B cell (primary cell): ENCODE measurements around the gene DGKZ. TPM values are rescaled to one million over a fixed set of nuclear protein-coding genes. Genes with fewer than 3 reads are reported as not detected.

ENCODE experiments used
- ATAC-seq: fragments of 200-7000 bp; cut with Tn5 transposase; one replicate; pipeline ENCODE4 v1.10.0; 2021; ENCODE audit warnings: low read depth, mild to moderate bottlenecking, moderate number of reproducible peaks, moderate library complexity
- CTCF ChIA-PET: fragments of 350-600 bp; sonication (Branson Sonifier 250); formaldehyde crosslinking; loops from one replicate; lab custom pipeline; 2021; ENCODE audit warnings: antibody characterized with exemption, inconsistent platforms; lab: Charles Lee
- POLR2A ChIA-PET: fragments of 350-600 bp; sonication (Branson Sonifier 250); formaldehyde crosslinking; loops from one replicate; lab custom pipeline; 2021; ENCODE audit warnings: antibody characterized with exemption; lab: Charles Lee
- DNase-seq: peaks from one replicate; pipeline ENCODE4 v3.0.0; 2013
- H2AFZ ChIP-seq: 2 replicates; pipeline ENCODE4 v1.6.1; 2012; ENCODE audit warnings: mild to moderate bottlenecking, low read depth, low read length; ENCODE audit not compliant: insufficient read depth, poor library complexity, severe bottlenecking
- H3K27ac ChIP-seq, 2 donors: 1 replicate in 1 of 2; 2 replicates in 1 of 2; pipeline ENCODE4 v1.5.1; 2012 to 2013; ENCODE audit warnings: low read length in 2 of 2, mild to moderate bottlenecking in 2 of 2, moderate library complexity in 1 of 2
- H3K27me3 ChIP-seq, 4 experiments: fragments of 200-600 bp in 1 of 4; sonication (generic) in 1 of 4; replicated peaks in 1 of 4; 1 replicate in 2 of 4; 2 replicates in 2 of 4; pipeline versions ENCODE4 v1.6.1 to v1.7.0; 2013 to 2016; ENCODE audit warnings: low read length in 3 of 4, mild to moderate bottlenecking in 2 of 4, mixed read lengths in 1 of 4, moderate library complexity in 1 of 4; ENCODE audit not compliant: insufficient read depth in 4 of 4, control insufficient read depth in 3 of 4; ENCODE audit errors: control extremely low read depth in 1 of 4
- H3K36me3 ChIP-seq, 2 experiments: replicated peaks in 1 of 2; 1 replicate in 1 of 2; 2 replicates in 1 of 2; pipeline versions ENCODE4 v1.6.1 to v1.7.1; 2013; ENCODE audit warnings: low read length in 1 of 2; ENCODE audit not compliant: insufficient read depth in 2 of 2, control insufficient read depth in 1 of 2; ENCODE audit errors: control extremely low read depth in 1 of 2, extremely low read depth in 1 of 2
- H3K4me1 ChIP-seq, 2 donors: fragments of 200-600 bp in 1 of 2; sonication (generic) in 1 of 2; 1 replicate in 1 of 2; 2 replicates in 1 of 2; pipeline versions ENCODE4 v1.5.1 to v1.6.1; 2013 to 2017; ENCODE audit warnings: low read length in 2 of 2; ENCODE audit not compliant: control insufficient read depth in 2 of 2, insufficient read depth in 2 of 2
- H3K4me2 ChIP-seq: replicated peaks from 2 replicates; pipeline ENCODE3; 2012; ENCODE audit warnings: mild to moderate bottlenecking, low read depth, low read length; ENCODE audit not compliant: poor library complexity, severe bottlenecking
- H3K4me3 ChIP-seq, 5 experiments: fragments of 200-600 bp in 1 of 5; sonication (generic) in 1 of 5; 1 replicate in 3 of 5; 2 replicates in 2 of 5; pipeline versions ENCODE4 v1.5.1 to v1.7.0; 2011 to 2016; ENCODE audit warnings: low read length in 4 of 5, mild to moderate bottlenecking in 4 of 5, low read depth in 2 of 5, control low read depth in 1 of 5, moderate library complexity in 1 of 5; ENCODE audit not compliant: insufficient read depth in 1 of 5; ENCODE audit errors: control extremely low read depth in 1 of 5, extremely low read depth in 1 of 5
- H3K79me2 ChIP-seq: fragments of 200-600 bp; sonication (generic); one replicate; pipeline ENCODE4 v1.6.0; 2016; ENCODE audit warnings: low read length; ENCODE audit not compliant: control insufficient read depth, insufficient read depth
- H3K9ac ChIP-seq: fragments of 200-600 bp; sonication (generic); 2 replicates; pipeline ENCODE4 v1.6.1; 2017; ENCODE audit warnings: mild to moderate bottlenecking, low read length, moderate library complexity
- H3K9me3 ChIP-seq, 3 donors: one replicate each; pipeline versions ENCODE4 v1.6.1 to v1.7.1; 2013; ENCODE audit warnings: low read length in 2 of 3; ENCODE audit not compliant: control insufficient read depth in 2 of 3, insufficient read depth in 1 of 3; ENCODE audit errors: control extremely low read depth in 1 of 3
- H4K20me1 ChIP-seq: 2 replicates; pipeline ENCODE4 v1.6.0; 2012; ENCODE audit warnings: mild to moderate bottlenecking, low read length; ENCODE audit not compliant: insufficient read depth, control insufficient read depth, poor library complexity, severe bottlenecking
- H3K27ac Mint-ChIP-seq: one replicate; pipeline ENCODE4 v1.8.0; 2021; ENCODE audit warnings: mixed read lengths
- H3K27me3 Mint-ChIP-seq: one replicate; pipeline ENCODE4 v1.8.0; 2021; ENCODE audit warnings: mixed read lengths
- H3K4me1 Mint-ChIP-seq: one replicate; pipeline ENCODE4 v1.8.0; 2021; ENCODE audit warnings: mixed read lengths
- H3K4me3 Mint-ChIP-seq: one replicate; pipeline ENCODE4 v1.8.0; 2021; ENCODE audit warnings: mixed read lengths
- H3K9me3 Mint-ChIP-seq: one replicate; pipeline ENCODE4 v1.8.0; 2022; ENCODE audit warnings: mixed read lengths; ENCODE audit not compliant: insufficient read depth
- EZH2 ChIP-seq: IDR thresholded peaks from 2 replicates; pipeline ENCODE4 v1.6.1; 2012; ENCODE audit warnings: borderline replicate concordance, low read depth, mild to moderate bottlenecking, moderate library complexity, low read length; ENCODE audit not compliant: insufficient read depth, poor library complexity, severe bottlenecking
- WGBS: methylation state at CpG from one replicate; pipeline ENCODE4 v1.1.5; 2013; ENCODE audit warnings: missing lambda C conversion rate; ENCODE audit not compliant: insufficient coverage; 5-methylcytosine and 5-hydroxymethylcytosine counted together
- intact Hi-C: fragments of 100-400 bp; cut with micrococcal nuclease; formaldehyde crosslinking; loops from one replicate; pipeline ENCODE4 v1.10.0; 2022
- polyA plus RNA-seq: library from polyadenylated mRNA; depleted of rRNA; stranded (reverse); fragments of >200 nt; gene quantifications from 2 replicates; pipeline ENCODE4 v1.2.3, GENCODE V29; 2012
- total RNA-seq, 2 donors: library from RNA; stranded (reverse); fragments of 120-200 nt in 1 of 2; gene quantifications; 1 replicate in 1 of 2; 2 replicates in 1 of 2; pipeline versions ENCODE4 v1.2.3 to v1.2.4, GENCODE V29; 2013 to 2022
- TF ChIP-seq, protein P1 (sequence below): fragments of 200-600 bp; IDR thresholded peaks from one replicate; pipeline ENCODE4 v1.8.0; 2022; ENCODE audit warnings: antibody characterized with exemption, mild to moderate bottlenecking

DGKZ gene
- total and polyA plus RNA-seq, 2 donors (not counting 1 experiment from before 2014, with no cell fraction given), result 56.6 to 79.5 TPM

DNA sequence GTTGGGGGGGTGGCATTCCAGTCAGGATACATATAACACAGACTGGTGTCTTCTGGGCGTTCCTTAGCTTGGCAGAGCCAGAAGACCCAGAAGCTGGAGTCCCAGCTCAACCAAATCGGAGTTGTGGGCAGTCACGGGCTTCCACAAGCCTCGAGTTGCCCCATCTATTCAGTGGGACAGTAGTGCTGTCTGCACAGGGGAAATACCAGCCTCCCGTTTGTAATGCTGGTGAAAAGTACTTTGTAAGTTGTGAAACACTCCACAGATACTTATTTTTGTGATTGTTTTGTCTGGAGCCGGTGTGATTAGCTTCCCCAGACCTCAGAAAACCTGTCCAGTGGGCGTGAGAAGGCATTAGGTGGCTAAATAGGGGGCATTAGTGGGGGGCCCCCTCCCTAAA is 13.6 kb downstream of the DGKZ start:
- Histone ChIP-seq H3K4me3 (peak overlapping the region in 4 of 5 experiments; percentile 9 to 58 (median 42)), H4K20me1 (peaks cover 69% of the 10 kb centered on the region), H3K79me2 (peaks cover 64% of the 10 kb centered on the region), H3K4me2 (peak overlapping the region; percentile 90), H2AFZ (peak overlapping the region; percentile 75), H3K4me1 (peaks cover 19 to 26% of the 10 kb centered on the region in 2 donors), H3K36me3 (no peaks in the 10 kb centered on the region), H3K27ac (peak overlapping the region in 1 of 2 donors; percentile 61), H3K27me3 (no peaks in the 10 kb centered on the region), H3K9ac (peak overlapping the region; percentile 62), H3K9me3 (no peaks in the 10 kb centered on the region)
- Mint-ChIP-seq H3K4me1 (peaks cover 23% of the 10 kb centered on the region), H3K4me3 (peak overlapping the region; percentile 84), H3K27me3 (no peaks in the 10 kb centered on the region), H3K27ac (peak overlapping the region; percentile 46), H3K9me3 (no peaks in the 10 kb centered on the region)
- DNase-seq (no peak), ATAC-seq (no peak)
- ChIA-PET CTCF (interaction anchor here (0.7 to 1.5 kb wide), 4 partner anchors 8 to 28 kb away, joined by 3 to 8 read pairs (median 6); partner anchors contain the start of gene DGKZ), POLR2A (no interaction called here)
- WGBS, result 49% methylated on average over 4 of the region's 7 CpGs
- intact Hi-C loops, result no loop called here
- TF ChIP-seq, protein P1, sequence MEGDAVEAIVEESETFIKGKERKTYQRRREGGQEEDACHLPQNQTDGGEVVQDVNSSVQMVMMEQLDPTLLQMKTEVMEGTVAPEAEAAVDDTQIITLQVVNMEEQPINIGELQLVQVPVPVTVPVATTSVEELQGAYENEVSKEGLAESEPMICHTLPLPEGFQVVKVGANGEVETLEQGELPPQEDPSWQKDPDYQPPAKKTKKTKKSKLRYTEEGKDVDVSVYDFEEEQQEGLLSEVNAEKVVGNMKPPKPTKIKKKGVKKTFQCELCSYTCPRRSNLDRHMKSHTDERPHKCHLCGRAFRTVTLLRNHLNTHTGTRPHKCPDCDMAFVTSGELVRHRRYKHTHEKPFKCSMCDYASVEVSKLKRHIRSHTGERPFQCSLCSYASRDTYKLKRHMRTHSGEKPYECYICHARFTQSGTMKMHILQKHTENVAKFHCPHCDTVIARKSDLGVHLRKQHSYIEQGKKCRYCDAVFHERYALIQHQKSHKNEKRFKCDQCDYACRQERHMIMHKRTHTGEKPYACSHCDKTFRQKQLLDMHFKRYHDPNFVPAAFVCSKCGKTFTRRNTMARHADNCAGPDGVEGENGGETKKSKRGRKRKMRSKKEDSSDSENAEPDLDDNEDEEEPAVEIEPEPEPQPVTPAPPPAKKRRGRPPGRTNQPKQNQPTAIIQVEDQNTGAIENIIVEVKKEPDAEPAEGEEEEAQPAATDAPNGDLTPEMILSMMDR, result no peak
- no peak for TF ChIP-seq EZH2

DNA sequence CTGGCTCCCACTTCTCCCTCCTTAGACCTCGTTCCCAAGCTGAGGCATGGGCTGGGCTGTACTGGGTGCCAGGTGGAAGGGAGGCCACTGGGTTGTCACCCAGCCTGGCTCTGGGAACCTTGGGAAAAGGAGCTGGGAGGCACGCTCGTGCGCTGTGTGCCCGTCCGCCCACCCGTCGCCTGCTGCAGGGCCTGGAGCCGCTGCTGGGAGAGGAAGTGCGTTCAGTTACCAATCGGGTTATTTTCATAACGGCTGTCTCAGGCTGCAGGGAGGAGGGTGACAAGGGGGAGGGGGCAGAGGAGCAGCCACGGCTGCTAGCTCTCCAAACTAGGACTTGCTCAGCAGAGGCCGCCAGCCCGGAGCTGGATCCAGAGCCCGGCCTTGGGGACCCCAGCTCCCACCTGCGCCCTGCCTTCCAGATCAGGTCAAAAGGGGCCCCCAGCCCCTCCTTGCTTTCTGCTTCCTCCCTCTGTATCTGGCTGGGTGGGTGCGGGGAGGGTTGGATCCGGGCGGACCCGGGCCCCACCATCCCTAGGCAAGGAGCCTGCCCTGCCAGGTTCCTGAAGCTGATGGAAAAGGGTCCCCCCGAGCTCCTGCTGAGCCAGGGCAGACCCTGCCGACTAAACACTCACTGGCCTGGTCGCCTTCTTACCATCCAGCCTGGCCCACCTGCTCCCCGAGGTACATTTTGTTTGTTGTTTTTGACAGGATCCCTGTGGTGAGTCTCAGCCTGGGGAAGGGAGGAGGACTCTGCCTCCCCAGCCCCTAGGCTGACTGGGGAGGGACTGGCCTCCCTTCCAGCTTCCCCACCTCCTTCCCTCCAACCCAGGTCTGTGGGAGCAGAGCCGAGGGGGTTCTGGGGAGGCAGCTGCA is 14.3 kb downstream of the DGKZ start:
- ATAC-seq, result peak; percentile 94

More for the DNA sequence above, 14.3 kb downstream of the DGKZ start:
- H3K79me2 ChIP-seq, result peaks cover 58% of the 10 kb centered on the region
- H3K27ac ChIP-seq, result peak overlapping the region in 1 of 2 donors; percentile 61
- H4K20me1 ChIP-seq, result peaks cover 70% of the 10 kb centered on the region
- Mint-ChIP-seq H3K4me1 (peaks cover 23% of the 10 kb centered on the region), H3K4me3 (peak overlapping the region; percentile 84), H3K27me3 (no peaks in the 10 kb centered on the region), H3K27ac (peak overlapping the region; percentile 46), H3K9me3 (no peaks in the 10 kb centered on the region)
- peak overlapping the region; percentile 62 for H3K9ac ChIP-seq
- peak overlapping the region in 4 of 5 experiments; percentile 9 to 58 (median 42) for H3K4me3 ChIP-seq
- intact Hi-C loops, result no loop called here
- H3K4me2 ChIP-seq, result peak overlapping the region; percentile 90
- H3K27me3 ChIP-seq, result no peaks in the 10 kb centered on the region
- CTCF ChIA-PET, result interaction anchor here (0.7 to 1.5 kb wide), 3 partner anchors 7 to 27 kb away, joined by 3 to 8 read pairs (median 4); partner anchors contain the start of gene DGKZ
- H3K4me1 ChIP-seq, result peaks cover 19 to 26% of the 10 kb centered on the region in 2 donors
- H3K36me3 ChIP-seq, result no peaks in the 10 kb centered on the region
- H2AFZ ChIP-seq, result peak overlapping the region; percentile 75
- 2% methylated on average over 22 of the region's 26 CpGs for WGBS
- TF ChIP-seq EZH2, result no peak
- TF ChIP-seq, protein P1, result no peak
- H3K9me3 ChIP-seq, result no peaks in the 10 kb centered on the region
- POLR2A ChIA-PET, result no interaction called here
- DNase-seq, result peak; percentile 67
